Myocyte (in vitro differentiated cells): Measurements from ENCODE around the gene TRIM8. TPM values are rescaled to one million over a fixed set of nuclear protein-coding genes. Genes with fewer than 3 reads are reported as not detected.

Experiments
- DNase-seq: peaks from one replicate; pipeline ENCODE4 v3.0.0-alpha.2; 2012; ENCODE audit warnings: low read depth
- total RNA-seq: library from RNA; depleted of rRNA; stranded (reverse); fragments of >200 nt; gene quantifications from 2 replicates; pipeline ENCODE4 v1.2.3, GENCODE V29; 2014

The TRIM8 gene
- total RNA-seq, 1 donor from 2014 or later, result 230 TPM

DNA sequence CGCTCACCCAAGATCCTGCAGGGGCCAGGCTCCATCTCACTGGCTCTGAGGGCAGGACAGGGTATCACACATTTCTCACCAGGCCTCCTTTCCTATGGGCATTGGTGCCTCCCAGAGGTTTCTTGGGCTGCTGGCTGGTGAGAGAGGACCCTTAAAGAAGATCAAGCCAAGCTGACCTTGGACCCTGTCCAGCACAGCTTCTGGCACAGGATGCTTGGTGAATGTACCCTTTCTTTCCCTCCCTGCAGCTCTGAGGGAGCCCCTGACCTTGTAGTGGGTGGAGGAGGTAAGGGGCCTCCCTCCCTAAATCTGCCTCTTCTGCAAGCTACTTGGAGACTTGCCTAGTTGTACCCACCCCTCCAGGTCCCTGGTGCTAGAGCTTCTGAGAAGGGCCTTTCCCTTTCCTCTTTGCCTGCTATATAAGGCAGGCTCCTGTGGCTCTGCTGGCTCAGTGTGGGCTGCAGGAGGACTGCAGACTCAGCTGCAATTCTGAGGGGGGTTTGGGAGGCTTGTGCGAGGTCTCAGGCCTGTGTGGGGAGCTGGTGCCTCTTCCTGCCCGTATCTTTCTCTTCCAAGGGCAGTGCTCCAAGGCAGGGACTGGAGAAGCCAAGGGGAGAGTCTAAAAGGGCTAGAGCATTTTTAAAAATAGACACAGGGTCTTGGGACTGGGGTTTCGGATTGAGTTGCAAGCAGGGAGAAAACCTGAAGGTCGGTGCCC lies 11.7 kb upstream of the TRIM8 start:
- DNase-seq, result peak; percentile 65

DNA sequence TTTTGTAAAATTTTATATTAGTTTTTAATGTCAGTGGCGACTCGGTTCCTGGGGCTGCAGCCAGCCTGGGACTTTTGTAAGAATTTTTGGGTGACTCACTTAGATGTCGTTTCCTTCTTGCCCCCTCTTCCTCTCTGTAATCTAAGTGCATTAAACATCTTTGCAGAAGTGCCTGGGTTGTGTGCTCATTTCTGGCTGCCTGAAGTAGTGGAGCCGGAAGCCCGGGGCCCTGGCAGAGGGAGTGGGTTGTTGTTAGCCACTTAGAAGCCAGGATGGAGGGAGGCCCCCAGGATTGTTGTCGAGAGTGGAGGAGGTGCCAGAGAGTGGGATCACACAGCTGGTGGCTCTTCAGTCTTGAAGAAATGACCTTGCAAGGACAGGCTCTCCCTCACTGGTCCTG lies 11.0 kb upstream of the TRIM8 start:
- DNase-seq, result no peak

DNA sequence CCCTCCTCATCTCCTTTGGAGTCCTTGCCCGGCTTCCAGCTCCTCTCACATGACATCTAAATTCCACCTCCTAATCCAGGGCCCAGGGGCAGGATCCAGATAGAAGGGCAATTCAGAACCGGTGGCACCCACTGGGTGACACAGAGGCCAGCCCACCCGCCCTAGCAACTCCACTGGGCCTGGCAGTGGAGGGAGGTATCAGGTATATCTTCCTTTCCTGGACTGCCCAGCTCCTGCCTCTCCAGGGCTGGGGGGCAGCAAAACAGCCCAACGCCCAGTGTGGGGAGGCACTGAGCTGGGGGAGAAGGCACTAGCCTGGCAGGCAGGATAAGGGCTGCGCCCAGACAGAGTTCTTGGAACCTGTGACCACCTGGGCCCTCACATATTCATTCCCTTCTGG lies 10.4 kb upstream of the TRIM8 start:
- DNase-seq, result no peak

DNA sequence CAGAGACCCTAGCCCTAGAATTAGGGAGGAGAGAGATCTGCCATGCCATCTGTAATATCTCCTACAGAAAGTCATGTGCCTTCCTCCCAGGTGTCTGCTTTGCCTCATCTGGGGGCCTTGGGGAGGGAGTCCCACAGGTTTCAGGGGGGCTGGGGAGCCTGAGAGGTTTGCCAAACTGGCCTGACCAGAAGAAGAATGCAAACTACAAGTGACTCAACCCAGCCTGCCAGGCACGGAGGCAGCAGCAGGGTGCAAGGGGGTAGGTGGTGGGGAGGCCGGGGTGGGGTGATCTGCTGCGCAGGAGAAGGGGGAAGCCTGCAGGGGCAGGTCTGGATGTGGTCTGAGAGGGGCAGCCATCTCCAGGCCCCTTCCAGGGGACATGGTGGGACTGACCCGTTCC lies 9.6 kb upstream of the TRIM8 start:
- no peak for DNase-seq

DNA sequence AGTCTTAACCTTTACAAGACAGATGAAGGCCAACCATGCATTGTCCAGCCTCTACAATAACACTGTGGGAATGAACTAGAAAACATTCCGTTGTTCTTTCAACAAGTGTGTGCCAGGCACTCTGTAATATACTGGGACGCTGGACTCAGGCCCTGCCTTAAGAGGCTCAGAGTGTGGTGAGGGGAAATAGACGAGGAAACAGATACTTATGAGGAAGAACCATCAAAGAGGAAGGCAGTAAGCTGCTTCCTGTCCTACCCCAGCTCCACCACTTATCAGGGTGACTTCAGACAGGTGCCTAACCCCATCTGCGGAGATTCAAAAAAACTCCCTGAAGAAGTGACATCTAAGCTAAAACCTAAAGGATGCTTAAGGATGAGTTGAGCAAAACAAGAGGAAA lies 8.9 kb upstream of the TRIM8 start:
- DNase-seq, result no peak

DNA sequence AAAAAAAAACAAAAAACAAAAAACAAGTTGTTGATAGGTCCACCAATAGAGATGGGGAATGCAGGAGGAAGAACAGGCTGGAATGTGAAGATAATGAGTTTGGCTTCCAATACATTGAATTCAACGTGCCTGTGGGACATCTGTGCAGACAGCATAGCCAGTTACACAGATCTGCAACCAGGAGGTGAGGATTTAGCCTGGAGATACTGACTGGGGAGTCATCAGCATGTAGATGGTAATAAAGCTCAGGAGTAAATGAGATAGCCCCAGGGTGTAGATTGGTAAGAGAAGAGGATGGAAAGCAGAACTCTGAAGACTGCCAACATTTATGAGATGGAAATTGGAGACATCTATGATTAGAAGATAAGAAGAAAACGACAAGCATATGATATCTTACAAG lies 4.7 kb upstream of the TRIM8 start:
- no peak for DNase-seq

DNA sequence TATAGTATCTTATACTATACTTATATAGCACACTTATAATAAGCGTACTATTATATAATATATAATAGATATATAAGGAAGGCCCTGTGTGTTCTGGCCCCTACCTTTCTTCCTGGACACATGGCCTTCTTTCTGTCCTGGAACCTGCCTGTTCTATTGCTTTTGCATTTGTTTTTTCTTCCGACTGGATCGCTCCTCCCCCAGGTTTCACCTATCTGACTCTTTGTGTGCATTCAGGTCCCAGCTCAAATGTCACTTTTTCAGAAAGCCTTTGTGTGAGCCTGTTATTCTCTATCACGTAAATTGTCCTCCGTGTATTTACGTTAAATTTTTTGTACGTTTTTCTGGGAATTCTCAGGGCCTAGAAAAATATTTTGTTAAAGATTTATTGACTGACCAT lies 2.9 kb upstream of the TRIM8 start:
- no peak for DNase-seq

DNA sequence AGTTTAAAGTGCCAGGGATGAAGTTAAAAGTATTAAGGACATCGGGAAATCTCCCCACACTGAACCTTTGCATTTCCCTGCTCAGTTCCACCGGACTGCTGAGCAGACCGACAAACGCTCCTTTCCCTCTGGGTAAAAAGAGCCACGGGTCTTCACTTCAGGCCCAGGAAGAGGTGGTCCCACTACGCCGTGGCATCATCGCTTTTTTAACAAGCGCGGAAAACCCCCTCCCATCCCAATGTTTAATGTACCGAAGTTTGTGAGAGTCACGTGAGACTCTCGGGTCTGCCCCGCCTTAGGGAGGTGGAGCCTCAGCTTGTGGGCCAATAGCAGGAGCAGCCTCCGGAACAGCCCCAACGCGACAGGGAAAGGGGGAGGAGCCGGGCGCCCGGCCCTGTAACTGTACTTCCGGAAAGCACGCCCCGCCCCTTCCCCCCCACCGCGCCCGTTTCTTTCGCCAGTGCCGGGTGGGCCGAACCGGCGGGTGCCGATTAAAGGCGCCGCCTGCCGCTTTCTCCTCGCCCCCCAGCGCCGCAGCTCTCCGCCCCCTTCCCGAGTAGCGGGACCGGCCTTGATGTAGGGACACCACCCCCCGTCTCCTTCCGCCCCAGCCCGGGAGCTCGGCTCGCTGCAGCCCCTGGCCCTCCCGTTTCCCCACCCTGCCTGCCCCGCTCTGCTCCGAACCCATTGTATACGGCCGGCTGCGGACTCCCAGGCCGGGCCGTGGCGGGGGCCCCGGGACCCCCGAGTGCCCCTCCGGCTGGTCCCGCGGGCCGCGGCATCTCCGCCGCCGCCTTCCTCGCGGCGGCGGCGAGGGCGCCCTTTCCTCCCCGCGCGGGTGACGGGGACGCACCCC lies 2.2 kb upstream of the TRIM8 start:
- DNase-seq, result peak; percentile 97

DNA sequence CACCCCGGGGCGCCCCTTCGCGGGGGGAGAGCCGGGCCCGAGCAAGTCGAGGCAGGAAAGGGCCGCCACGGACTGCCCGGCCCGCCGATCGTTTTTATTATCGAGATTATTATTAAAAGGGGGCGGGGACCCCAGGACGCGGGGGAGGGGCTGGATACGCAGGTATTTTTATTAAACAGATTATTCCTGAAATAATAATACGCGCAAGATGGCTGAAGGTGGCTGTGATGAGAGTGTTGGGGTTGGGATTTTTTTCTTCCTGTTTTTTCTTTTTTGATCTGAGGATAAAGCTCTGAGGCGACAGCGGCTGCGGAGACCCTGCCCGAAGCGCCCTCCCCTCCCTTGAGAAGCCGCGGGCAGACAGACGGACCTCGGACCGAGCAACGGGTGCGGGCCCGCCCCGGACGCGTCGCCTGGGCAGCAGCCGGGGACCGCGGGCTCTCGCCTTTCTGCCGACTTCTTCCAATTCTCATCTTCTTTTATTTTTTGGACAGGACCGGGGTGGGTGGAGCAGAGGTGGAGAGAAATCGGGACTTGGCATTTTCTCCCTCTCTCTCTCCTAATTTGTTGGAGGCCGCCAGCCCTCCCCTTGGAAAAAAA lies 1.4 kb upstream of the TRIM8 start:
- peak; percentile 57 for DNase-seq

DNA sequence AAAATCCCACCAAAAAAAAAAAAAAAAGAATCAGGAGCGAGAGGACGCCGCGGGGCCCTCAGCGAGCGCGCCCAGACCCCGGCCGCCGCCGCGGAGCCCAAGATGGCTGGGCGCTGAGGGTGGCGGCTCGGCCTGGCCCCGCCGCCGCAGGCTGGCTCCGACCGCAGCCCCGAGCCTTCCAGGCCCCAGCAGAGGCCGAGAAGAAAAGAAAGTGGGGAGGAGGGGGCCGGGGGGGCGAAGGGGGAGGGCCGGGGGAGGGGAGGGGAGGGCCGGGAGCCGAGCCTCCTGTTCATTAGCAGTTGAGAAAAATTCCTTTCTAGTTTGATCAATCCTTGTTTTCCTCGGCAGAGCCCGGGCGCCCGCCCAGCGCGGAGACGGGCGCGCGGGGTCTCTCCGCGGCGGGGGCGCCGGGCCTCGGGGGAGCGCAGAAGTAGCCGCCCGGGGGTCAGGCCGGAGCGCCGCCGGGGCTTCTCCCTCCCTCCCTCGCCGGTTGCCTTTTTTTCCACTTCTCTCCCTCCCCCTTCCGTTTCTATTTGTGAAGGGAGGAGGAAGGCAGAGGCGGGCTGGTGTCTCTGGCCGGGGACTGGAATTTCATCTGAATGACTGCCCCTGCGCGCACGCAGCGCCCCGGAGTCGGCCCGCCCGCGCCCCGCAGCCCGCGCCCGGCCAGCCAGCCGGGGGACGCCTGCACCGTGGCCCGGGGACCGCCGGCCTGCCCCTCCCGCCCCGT lies 778 bp upstream of the TRIM8 start:
- DNase-seq, result peak; percentile 86

DNA sequence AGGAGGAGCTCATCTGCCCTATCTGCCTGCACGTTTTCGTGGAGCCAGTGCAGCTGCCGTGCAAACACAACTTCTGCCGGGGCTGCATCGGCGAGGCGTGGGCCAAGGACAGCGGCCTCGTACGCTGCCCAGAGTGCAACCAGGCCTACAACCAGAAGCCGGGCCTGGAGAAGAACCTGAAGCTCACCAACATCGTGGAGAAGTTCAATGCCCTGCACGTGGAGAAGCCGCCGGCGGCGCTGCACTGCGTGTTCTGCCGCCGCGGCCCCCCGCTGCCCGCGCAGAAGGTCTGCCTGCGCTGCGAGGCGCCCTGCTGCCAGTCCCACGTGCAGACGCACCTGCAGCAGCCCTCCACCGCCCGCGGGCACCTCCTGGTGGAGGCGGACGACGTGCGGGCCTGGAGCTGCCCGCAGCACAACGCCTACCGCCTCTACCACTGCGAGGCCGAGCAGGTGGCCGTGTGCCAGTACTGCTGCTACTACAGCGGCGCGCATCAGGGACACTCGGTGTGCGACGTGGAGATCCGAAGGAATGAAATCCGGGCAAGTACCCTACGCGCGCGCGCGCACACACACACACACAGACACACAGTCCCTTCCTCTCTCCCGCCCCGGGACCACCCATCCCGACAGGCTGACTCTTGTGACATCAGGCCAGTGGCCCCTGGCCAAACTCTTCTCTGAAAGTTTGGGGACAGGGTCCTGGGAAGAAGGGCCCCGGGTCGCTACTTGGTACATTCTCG lies 538 bp downstream of the TRIM8 start:
- peak; percentile 81 for DNase-seq

DNA sequence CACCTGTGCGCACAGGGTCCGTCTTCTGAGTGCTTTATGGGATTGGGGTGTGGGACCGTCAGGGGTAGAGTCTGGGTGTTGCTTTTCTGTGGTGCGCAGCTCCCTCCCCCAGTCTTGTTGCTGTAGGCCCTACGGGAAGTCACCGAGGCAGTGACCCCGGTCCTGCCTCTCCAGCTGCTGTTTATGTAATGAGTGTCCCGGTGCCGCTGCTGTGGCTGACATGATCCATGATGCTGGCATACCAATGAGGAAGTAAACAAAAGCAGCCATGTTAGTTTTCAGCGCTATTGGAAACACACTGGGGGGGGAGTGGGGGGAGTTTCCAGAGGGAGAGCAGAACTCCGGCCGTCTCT lies 1.1 kb downstream of the TRIM8 start:
- peak; percentile 80 for DNase-seq

DNA sequence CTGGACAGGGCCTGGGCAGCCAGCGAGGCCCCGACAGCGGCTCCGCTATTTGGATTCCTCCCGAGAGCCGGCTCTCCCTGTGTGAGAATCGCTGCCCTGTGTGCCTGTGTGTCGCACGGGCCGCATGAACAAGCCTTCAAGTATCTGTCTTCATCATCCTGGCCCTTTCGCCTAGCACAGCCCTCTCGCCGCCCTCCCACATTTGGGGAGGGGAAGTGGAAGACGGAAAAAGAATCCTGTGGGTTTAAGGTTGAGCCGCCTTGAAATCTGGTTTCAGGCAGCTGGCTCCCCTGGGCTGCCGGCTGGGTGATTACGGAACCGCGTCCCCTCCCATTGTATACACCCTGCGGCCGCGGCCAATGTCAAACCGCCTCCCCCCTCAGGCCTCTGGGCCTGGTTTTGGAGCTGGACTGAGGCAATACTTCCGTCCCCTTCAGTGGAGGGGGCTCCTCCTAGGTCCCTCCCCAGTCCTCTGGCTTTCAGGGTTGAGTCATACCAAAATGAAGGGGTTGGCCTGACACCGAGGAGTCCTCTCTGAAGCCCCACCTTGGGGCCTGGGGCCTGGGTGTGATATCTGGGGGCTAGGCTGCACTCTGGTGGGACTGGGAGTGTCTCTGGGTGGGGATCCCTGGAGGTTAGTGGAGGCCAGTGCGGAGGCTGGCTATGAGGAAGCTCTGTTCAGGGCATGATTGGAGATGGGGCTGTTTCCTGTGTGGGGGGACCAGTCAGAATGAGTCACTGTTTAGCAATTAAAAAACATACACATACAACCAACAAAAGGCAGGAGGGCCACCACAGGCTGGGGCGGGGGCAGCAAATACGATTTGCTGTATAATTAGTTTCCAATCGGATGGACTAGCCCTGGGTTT lies 1.7 kb downstream of the TRIM8 start:
- peak; percentile 98 for DNase-seq

DNA sequence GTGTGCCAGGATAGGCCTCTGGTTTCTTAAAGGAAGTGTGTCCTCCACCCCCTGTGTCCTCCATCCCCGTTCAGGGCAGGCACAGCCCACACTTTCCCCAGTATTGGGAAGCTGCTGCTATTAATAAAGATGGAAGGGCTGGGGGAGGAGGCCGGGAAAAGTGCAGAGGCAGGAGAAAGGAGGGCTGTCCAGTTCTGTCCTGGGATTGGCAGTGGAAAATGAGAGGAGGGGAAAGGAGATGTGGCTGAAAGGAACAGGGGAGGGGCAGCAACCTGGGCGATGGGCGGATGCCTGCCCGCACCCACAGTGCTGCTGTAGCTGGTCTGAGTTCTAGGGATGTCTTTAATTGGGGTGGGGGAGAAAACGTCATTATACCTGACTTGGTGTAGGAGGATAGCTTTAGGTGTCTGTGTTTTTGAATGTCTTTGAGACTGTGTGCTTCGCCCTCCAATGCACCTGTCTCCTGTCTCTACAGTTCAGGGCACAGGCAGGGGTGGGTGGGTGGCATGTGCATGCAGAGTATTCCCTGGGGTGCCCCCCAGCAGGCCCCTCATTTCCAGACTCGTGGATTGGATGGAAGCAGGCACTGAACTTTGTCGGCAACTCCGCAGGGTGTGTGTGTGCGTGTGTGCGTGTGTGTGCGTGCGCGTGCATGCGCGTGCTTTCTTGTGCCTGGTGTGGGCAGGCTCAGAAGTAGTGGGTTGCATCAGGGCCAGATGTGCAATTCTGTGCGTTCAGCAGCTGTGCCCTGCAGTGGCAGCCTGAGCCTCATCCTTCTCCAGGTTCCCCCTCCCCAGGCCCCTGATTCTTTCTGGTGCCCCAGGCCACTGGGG lies 2.5 kb downstream of the TRIM8 start:
- DNase-seq, result peak; percentile 87

DNA sequence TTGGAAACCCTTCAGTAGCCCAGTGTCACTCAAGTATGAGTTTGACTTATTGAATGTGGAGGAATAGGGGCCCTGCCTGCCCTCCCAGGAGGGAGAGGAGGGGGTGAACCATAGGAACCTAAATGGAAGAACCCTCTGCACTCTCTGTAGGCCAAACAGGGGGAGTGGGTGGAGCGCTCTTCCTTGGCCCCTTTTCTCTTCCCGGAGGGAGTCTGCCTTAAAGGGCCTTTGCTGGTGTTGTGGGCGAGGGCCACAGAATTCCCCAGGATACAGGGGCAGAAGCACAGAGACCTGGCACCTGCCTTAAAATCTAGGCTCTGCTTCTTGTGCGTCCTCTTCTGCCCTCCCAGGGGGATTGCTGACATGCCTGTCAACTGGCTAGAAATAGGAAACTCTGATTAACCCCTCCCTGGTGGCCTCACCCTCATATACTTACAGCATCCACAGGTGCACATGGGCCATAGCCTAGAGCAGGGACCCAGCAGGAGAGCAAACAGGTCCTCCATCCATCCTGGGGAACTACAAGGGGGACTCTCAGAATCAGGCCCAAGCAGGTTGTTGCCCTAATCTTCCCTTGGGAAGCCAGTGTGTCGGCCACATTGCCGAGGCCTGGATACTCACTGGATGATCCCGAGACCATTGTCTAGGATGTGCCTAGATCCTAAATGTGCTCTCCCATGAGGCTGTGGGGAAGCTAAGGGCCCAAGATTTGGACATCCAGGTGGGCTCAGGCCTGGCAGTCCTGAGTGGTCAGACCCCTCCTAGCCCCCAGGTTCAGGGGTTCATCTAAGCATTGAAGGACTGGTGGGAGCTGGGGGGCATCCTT lies 3.4 kb downstream of the TRIM8 start:
- DNase-seq, result peak; percentile 47

DNA sequence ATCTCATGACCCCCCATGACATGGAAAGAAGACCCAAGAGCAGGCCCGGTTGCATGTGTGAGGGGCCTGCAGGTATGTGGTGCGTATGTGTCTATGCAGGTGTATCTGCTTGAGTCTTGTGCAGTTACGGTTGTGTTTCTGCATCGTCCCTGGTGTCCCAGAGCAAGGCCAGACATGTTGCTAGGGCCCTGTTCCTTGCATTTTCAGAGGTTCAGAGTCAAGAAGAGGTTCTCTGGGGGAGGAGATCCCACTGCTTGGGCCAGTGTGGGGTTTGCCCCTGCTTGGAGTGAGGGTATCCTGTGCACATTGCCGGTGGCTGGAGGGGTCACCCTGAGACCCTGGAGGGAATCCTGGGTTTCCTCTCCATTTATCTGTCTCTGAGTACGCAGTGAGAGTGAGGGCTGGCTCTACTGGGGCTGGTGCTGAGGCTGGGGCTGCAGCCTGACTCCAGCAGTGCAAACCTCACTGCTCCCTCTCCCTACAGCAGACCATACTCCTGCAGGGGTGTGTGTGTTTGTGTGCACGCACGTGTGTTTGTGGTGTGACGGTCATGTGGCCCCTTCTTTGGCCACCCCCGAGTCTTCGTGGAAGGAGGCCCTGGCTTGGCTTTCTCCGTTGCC lies 4.1 kb downstream of the TRIM8 start:
- no peak for DNase-seq

DNA sequence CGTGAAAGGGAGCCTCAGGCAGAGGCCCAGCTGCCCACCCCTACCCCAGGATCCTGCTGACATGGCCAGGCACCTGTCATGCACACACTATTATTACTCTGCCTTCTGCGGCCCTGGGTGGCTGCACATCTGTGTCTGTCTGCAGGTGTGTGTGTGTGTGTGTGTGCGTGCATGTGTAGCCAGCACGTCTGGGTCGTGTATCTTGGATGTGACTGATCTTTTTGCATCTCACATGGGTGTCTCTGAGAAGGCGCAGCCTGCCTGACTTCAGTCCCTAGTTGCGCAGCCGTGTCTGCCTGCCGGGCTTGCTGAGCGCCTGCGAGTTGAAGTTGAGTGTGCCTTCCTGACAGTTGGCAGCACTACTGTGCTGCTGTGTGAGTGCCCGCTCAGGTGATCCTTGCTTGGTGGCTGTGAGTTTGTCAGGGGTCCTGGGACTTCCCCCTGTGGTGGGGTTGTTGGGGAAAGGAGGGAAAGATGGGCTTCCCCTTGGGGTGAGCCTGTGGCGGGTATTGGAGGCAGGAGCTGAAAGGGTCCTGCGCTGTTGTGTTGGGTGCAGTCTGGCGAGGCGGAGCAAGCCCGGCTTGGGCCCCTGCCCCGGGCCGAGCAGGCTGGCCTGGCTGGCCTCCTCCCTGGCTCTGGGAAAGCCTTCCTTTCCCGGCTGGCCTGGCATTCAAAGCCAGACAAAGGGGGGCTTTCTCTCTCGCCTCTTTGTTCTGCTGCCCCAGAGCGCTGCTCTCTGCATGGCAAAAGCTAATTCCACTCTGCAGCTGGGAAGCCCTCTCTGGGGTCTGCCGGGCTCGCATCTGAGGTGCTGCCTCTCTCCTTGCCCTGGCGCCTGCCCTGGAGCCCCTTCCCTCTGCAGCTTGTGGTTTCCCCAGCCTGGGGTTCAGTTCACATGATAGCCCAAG lies 4.9 kb downstream of the TRIM8 start:
- peak; percentile 59 for DNase-seq
